HG03025 (cell line): ENCODE results near the gene TH.
"Not testable (repeated sequence)": the region's sequence is repeated elsewhere in the genome, so short reads cannot be mapped to it uniquely, and the experiment has no call there.

Source experiments
- ATAC-seq: cut with Tn5 transposase; IDR thresholded peaks from one replicate; pipeline ENCODE4 v1.9.1; 2021; ENCODE audit warnings: mild to moderate bottlenecking, moderate library complexity; ENCODE audit not compliant: unreplicated experiment, low FRiP score

TH gene

GRCh38 chr11:2179516-2179915 is 7.9 kb upstream of the TH start:
- no peak for ATAC-seq

GRCh38 chr11:2178906-2179494 is 7.4 kb upstream of the TH start:
- no peak for ATAC-seq

- not testable (repeated sequence) for ATAC-seq
Measured at GRCh38 chr11:2178055-2178773, 6.6 kb upstream of the TH start.

GRCh38 chr11:2177076-2177475 is 5.5 kb upstream of the TH start:
- no peak for ATAC-seq

GRCh38 chr11:2176389-2176900 is 4.8 kb upstream of the TH start:
- no peak for ATAC-seq

GRCh38 chr11:2175659-2176058 is 4.0 kb upstream of the TH start:
- no peak for ATAC-seq

- no peak for ATAC-seq
Measured at GRCh38 chr11:2174361-2174760, 2.7 kb upstream of the TH start.

- no peak for ATAC-seq
Measured at GRCh38 chr11:2173761-2174160, 2.1 kb upstream of the TH start.

GRCh38 chr11:2173150-2173693 is 1.6 kb upstream of the TH start:
- no peak for ATAC-seq

- no peak for ATAC-seq
Measured at GRCh38 chr11:2172676-2173075, 1.1 kb upstream of the TH start.

GRCh38 chr11:2169626-2170570 is 1.7 kb downstream of the TH start:
- ATAC-seq = no peak

GRCh38 chr11:2169005-2169378 is 2.6 kb downstream of the TH start:
- ATAC-seq = no peak

GRCh38 chr11:2168286-2169004 is 3.2 kb downstream of the TH start:
- ATAC-seq = no peak

GRCh38 chr11:2167141-2168045 is 4.2 kb downstream of the TH start:
- ATAC-seq = no peak

- no peak for ATAC-seq
Measured at GRCh38 chr11:2166091-2166851, 5.3 kb downstream of the TH start.

GRCh38 chr11:2165571-2165970 is 6.0 kb downstream of the TH start:
- no peak for ATAC-seq

GRCh38 chr11:2164861-2165555 is 6.6 kb downstream of the TH start:
- no peak for ATAC-seq

GRCh38 chr11:2164081-2164480 is 7.5 kb downstream of the TH start:
- ATAC-seq = no peak
